SW480 (cell line): ENCODE results near the gene TSPAN3.
A peak's percentile ranks its signal among the peaks of the same experiment; 100 is the strongest.

ENCODE experiments used
- DNase-seq: peaks from one replicate; pipeline ENCODE4 v3.0.0-alpha.2; 2016; ENCODE audit warnings: low spot score

Gene TSPAN3

DNA sequence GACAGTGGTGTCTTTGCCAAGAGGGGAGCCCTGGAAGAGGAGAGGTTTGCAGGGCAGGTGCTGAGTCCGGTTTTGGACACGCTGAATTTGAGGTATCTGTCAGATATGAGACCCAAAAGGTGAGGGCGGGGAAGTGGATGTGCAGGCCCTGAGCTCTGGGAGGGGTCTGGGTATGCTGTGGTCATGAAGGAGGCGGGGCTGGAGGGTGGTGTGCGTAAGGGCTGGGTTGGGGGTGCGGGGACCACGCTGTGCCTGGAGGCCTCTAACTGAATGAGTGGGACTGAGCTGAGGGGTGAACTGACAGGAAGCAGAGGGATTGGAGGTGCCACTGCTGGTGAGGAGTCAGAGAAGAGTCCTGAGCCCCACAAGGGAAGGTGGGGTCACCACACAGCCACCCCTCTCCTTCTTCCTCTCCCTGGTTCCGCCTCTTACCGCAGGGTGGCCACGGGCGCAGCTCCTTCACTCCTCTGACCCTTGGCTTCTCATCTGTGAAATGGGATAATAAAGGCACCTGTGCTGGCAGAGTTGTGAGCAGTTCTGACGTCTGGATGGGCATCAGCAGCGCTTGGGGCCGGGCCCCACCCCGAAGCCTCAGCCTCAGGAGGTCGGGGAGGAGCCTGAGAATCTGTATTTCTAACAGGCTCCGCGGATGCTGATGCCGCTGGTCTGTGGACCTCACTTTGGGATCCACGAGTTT, 47.2 kb downstream of the TSPAN3 start:
- no peak for DNase-seq

DNA sequence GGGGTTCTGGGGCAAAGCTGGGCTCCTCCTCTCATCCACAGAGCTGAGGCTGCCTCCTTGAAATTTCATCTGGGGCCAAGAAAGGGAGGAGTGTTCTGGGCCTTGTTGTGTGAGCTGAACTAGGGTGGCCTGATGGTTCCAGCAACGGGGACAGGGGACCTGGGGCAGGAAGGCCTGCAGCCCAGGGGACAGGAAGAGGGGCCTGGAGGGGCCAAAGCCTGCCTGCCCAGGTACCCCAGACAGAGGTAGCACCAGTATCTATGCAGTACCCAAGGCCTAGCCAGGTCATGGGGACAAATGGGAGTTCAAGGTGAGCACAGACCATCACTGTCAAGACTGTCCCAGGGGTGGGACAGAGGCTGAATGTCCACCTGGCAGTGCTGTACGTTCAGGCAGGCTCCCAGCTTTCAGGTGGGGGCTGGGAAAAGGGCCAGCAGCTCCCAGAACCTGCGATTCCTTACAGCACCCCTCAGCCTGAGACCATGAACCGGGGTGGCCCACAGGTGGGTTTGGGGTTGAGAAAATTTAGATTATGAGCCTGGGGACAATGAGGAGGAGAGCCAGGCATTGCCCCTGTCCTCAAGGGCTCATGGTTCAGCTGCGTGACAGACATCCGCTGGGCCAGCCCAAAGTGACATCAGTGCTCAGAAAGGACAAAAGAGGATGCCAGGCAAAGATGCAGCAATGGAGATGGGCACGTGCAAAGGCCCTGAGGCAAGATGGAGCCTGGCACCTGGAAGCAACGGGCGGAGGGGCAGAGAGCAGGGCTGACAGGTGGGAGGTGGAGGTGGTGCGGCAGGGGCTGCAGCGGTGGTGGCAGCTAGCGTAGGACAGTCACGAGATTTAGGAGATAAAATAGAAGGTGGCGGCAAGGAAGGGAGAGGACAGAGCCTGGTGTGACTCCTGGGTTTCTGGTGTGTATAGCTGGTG, 48.0 kb downstream of the TSPAN3 start:
- no peak for DNase-seq

GRCh38 chr15:77021803-77022381, 49.0 kb downstream of the TSPAN3 start:
- no peak for DNase-seq

- DNase-seq = no peak
These were observed 49.8 kb downstream of the TSPAN3 start for GRCh38 chr15:77021088-77021481.

DNA sequence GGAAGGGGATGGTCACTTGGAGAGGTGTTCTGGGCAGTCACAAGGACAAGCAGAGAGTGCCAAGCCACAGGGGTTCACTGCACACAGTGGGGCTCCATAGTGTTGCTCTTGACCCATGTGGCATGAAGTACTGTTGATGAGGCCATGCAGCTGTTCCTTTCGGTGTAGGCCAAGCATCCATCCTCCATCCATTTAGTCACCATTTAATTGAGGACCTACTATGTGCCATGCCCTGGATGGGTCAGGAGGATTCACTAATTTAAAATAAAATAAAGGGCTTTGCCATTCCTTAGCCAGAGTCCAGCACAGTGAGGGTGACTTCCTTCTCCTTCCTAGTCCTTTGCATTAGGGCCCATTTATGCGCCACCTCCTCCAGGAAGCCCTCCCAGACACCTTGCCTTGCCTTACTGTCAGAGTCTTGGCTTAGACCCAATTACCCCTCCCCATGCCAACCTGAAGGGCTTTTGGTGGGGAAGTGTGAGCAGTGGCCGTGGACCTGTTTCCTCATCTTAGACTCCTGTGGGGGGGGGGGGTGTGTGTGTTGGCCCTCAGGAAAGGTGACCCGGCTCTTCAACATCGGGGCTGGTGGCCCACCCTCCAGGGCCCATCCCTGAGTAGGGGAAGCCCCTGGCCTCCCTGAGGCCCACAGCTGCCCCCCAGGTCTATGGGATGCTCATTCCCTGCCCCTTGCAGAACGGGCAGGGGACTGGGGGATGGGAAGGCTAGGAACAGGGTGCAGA, 50.4 kb downstream of the TSPAN3 start:
- no peak for DNase-seq

DNA sequence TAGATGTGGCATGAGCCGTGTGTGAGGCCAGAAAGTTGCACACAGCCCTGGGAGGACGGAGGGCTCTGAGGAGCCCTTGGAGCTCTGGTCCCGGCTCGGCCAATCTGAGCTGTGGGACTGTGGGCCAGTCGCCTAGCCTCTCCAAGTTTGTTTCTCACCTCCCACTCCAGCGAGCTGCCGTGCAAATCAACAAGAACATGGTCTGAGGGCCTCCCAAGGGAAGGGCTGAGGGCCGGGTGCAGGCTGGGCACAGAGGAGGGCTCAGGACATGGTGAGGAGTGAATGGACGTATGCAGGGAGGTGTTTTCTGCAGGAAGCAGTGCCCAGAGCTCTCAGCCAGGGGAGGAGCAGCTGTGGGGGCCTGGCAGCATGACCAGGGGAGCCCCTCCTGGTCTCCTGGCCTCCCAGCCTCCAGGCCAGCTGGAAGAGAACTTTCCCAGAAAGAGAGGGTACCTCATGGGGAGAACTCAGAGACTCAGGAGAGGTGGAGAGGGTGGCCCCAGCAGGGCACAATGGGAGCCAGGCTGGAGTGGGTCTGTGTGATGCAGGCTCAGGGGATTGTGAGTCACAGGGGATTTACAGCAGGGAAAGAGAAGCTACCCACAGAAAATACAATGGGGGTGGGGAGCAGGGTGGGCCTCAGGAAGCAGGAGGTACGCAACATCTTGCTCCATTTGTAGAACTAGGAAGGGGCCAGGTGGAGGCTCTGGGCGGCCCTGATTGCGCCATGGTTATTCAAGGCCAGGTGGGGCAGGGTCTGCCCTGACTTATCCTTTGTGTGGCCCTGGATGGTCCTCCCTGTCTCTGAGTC, 51.2 kb downstream of the TSPAN3 start:
- DNase-seq = no peak

GRCh38 chr15:77018796-77019505, 52.0 kb downstream of the TSPAN3 start:
- DNase-seq = no peak

DNA sequence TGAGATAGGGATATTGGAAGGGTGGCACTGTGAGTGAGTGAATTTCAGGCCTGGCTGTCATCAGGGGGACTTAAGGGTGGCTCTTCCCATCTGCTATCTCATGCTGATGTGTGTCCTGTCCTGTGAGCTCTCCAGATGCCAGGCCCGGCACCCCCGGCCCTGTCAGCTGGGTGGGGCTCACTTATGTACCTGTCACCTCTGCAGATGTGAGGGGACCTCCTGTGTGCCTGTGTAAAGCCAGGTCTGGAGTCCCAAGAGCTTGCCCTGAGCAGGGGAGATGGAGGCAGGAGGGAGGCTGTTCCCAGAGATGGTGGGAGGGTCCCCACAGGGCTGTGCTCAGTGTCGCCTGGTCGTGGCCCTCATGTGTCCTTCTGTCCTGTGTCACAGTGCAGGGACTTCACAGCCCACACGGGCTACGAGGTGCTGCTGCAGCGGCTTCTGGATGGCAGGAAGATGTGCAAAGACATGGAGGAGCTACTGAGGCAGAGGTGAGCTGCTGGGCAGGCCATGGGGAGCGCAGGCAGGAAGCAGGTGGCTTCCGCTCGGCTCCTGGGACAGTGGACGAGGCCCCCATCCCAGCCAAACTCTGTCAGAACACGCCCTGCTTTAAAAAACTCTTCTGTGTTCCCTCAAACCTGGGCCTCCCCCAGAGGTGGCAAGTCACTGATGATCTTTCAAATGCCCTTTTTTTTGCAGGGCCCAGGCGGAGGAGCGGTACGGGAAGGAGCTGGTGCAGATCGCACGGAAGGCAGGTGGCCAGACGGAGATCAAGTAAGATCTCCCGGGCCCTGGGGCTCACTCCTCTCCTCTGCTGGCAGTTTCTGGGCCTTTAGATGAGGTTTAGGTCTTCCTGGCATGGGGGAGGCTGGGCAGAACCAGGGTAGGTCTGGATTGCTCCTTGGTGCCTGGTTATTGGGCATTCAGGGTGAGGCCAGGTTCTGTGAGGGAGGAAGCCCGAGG, 52.9 kb downstream of the TSPAN3 start:
- DNase-seq = no peak

- no peak for DNase-seq
These were observed 53.7 kb downstream of the TSPAN3 start for GRCh38 chr15:77017091-77017660.

DNA sequence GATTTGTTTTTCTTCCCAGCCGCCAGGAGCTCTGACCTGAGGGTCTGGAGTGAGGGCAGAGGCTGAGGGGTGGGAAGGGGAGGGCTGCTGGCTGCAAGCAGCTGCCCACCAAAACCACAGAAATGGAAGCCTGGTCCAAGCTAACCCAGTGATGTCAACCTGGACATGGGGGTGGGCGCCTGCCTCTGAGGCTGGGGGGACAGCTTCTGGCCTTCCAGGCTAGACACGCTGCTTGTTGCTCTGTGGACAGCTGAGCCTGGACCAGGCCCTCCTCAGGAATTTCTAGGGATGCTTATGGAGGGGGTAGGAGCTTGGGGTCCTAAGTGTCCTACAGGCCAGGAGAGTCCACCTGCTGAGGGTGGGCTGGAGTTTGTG, 54.6 kb downstream of the TSPAN3 start:
- no peak for DNase-seq

GRCh38 chr15:77015646-77016320, 55.1 kb downstream of the TSPAN3 start:
- DNase-seq = no peak

DNA sequence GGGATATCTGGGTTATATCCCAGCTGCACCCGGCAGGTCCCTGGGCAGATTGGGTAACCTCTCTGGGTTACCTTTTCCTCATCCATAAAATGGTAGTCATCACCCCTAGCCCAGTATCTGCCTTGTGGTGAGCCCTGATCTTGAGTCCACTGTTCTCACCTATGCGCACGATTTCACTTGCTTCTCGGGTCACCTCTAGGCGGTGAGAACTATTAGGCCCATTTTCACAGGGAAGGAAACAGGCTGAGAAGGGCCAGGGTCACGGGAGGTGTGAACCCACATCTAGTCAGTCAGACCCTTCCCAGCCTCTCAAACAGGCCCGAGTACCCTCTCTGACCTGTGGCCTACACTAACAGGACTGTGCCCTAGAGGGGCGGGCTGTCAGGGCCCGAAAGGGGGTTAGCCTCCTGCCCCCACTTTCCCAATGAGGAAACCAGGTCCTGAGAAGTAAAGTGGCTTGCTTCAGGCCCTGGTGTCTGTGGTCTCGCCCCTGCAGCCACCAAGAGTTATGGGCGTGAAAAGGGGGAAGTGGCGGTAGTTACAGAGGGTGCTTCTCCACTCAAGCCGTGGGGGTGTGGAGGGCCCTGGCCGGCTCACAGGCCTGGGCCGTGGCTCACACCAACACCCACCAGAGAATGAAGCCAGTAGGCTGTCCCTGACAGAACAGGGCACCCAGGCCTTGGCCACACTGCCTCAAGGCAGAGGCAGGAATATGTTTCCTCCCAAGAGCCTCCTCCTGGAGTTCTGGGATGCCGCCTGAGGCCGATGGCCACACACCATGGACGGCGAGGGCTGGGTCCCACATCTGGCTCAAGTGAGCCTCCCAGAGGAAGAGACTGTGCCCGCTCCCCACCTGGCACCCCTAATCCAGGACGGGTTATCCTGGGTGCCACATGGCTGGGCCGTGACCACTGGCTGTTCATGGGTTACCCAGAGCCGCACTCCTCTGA, 56.5 kb downstream of the TSPAN3 start:
- DNase-seq = no peak

DNA sequence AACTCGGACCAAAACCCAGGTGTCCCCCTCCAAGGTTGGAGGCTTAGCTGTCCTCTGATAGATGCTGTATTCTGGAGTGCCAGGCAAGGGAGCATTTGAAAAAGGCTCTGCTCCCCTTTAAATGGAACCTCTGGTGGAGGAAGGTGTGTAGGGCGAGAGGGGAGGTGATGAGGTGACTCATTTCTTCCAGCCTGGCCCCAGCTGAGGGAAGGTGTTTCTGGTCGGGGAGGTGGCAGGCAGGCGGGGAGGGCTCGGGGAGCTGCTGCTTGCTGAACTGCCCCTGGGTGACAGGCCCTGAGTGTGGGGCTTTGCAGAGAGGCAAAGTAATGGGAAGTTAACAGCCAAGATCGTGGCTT, 57.2 kb downstream of the TSPAN3 start:
- peak; percentile 53 for DNase-seq

DNA sequence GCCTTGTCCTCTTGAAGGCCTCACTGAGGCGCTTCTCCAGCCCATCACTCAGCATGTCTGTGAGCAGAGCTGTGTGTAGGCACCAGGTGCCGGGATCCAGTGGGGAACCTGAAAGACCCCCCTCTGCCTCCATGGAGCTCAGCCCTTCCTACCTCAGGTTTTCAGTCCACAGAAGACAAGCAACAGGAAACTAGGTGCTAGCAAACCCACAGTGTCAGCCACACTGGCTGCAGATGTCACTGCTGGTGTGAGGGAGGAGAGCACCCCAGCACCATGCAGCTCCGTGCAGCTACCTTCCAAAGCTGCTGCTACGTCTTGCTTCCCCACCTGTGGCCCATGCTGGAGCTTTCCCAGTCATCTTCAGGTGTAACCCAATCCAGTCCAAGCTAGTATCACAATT, 58.0 kb downstream of the TSPAN3 start:
- DNase-seq = no peak

- DNase-seq = no peak
These were observed 58.7 kb downstream of the TSPAN3 start for GRCh38 chr15:77012117-77012712.

DNA sequence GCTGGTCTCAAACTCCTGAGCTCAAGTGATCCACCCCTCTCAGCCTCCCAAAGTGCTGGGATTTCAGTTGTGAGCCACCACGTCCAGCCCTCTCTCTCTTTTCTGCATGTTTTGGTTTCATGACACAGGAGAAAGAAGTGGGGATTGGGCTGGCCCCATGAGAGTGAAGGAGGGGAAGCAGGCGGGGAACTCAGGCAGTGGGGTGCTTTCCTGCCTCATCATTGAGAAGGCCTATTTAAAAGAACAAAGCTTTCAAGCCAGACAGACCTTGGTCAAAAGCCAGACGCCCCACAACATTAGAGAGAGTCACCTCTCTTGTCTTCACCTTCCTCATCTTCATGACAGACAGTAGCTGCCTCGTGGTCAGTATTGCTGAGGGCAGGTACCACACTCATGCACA, 60.1 kb downstream of the TSPAN3 start:
- no peak for DNase-seq

DNA sequence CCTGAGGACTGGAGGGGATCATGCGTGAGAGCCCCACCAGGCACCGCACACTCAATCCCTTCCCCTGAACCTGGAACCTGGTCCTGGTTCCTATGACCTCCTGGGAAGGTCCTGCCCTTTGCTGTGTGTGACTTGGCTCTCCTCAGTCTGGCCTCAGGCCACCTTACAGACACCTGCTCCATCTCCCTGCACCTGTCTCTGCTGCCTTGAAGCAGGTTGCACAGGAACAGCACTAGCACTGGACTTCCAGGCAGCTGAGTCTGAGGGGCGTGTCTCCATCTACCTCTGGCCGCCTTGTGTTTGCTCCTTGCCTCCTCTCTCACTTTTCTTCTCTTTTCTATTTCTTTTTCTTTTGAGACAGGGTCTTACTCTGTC, 60.6 kb downstream of the TSPAN3 start:
- no peak for DNase-seq
